LoVo (cell line): ENCODE results near the gene BEAN1.

Experiments used
- DNase-seq: peaks from one replicate; pipeline ENCODE4 v3.0.0-alpha.2; 2016; ENCODE audit warnings: low spot score

BEAN1 gene

GRCh38 chr16:66470556-66470955 lies 43.5 kb downstream of the BEAN1 start:
- DNase-seq: no peak

- no peak for DNase-seq
These were observed 44.2 kb downstream of the BEAN1 start for GRCh38 chr16:66471264-66471663.

- DNase-seq: no peak
These were observed 44.8 kb downstream of the BEAN1 start for GRCh38 chr16:66471716-66472393.

- DNase-seq: no peak
These were observed 46.0 kb downstream of the BEAN1 start for GRCh38 chr16:66473051-66473571.

GRCh38 chr16:66473654-66474519 lies 46.8 kb downstream of the BEAN1 start:
- no peak for DNase-seq

- DNase-seq: peak; percentile 29
These were observed 47.7 kb downstream of the BEAN1 start for GRCh38 chr16:66474750-66475199.

- no peak for DNase-seq
These were observed 48.1 kb downstream of the BEAN1 start for GRCh38 chr16:66475232-66475631.

GRCh38 chr16:66476328-66477027 lies 49.4 kb downstream of the BEAN1 start:
- no peak for DNase-seq

- no peak for DNase-seq
These were observed 50.0 kb downstream of the BEAN1 start for GRCh38 chr16:66477028-66477515.

GRCh38 chr16:66478733-66479511 lies 51.8 kb downstream of the BEAN1 start:
- peak; percentile 35 for DNase-seq

GRCh38 chr16:66479661-66480264 lies 52.7 kb downstream of the BEAN1 start:
- no peak for DNase-seq

- no peak for DNase-seq
These were observed 53.4 kb downstream of the BEAN1 start for GRCh38 chr16:66480265-66481080.

GRCh38 chr16:66481081-66481942 lies 54.2 kb downstream of the BEAN1 start:
- no peak for DNase-seq

- DNase-seq: no peak
These were observed 54.9 kb downstream of the BEAN1 start for GRCh38 chr16:66481943-66482390.

GRCh38 chr16:66483689-66484452 lies 56.8 kb downstream of the BEAN1 start:
- DNase-seq: peak; percentile 71

- no peak for DNase-seq
These were observed 57.5 kb downstream of the BEAN1 start for GRCh38 chr16:66484453-66485213.

- no peak for DNase-seq
These were observed 58.3 kb downstream of the BEAN1 start for GRCh38 chr16:66485376-66485775.
